Urothelium cell line (cell line): Measurements from ENCODE around the gene AANAT.

Experiments
- DNase-seq: peaks from one replicate; pipeline ENCODE4 v3.0.0; 2011; ENCODE audit warnings: low spot score, mixed read lengths
- FAIRE-seq: peaks from 2 replicates; lab custom pipeline; 2011; peaks lifted over from hg19 to GRCh38; lab: Jason Lieb, UNC

The AANAT gene

DNA sequence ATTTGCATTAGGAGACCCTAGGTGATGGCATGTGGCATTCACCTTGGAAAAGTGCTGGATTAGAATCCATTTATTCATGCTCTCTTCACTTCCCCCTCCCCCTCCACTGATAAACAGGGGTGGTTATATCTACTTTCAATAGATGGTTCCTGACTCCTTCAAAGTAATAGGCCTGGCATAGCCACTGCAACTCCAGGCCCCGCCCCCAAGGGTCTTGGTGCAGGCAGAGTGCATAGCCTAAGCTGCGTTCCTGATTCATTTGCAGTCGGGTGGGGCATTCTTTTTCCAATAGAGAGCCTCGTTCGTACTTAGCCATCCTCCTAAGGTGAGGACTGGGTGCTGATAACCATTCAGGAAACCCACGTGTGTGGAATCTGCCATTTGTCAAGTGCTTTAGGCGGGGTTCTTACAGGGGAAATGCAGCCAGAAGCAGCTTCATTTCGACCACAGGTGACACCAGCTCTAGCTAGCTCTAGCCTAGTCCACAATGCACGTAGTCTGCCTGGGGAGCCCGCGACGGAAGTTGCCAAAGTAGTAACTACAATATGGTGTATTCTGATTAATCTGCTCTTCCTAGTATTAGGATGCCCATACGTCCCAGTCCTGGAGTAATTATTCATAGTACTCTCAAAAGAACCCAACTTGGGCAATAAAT lies 25.6 kb upstream of the AANAT start:
- DNase-seq, result no peak
- no peak for FAIRE-seq

DNA sequence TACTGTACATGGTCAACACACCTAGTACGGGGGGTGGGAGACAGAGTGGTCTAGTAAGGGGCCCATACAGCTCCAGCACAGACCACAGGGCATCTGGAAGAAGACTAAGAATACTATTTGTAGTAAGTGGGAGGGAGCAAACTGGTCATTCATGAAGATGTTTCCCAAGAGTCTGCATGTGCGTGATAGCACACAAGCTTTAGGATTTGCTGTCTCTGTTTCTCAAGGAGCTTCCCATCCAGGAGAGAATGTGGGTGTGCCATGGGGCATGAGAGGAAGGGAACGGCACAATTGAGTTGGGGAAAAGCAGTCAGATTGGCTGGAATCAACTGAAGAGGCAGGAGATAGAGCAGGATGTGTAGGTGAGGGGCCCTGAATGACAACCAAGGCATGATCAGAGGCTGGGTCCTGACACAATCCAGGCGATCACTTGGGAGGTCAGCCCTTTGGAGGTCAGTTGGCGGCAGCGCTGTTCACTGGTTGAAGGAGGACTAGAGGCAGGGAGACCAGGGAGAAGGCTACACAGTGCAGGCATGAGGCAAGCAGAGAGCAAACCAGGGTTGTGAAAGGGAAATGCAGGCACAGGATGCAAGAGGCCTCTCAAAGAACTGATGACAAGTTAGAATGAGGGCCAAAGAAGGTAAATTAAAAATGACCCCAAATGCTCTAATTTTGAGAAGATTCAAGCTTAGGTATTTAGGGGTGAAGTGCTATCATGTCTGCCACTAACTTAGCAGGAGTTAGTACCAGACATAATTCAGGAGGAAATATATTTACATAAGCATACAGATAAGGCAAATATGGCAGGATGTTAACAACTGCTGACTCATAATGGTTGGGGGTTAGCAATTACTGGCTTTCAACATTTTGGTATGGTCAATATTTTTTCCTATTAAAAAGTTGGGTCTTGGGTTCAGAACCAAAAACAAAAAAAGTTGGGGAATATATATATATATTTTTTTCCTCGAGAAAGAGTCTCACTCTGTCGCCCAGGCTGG lies 24.8 kb upstream of the AANAT start:
- no peak for FAIRE-seq
- DNase-seq, result no peak

DNA sequence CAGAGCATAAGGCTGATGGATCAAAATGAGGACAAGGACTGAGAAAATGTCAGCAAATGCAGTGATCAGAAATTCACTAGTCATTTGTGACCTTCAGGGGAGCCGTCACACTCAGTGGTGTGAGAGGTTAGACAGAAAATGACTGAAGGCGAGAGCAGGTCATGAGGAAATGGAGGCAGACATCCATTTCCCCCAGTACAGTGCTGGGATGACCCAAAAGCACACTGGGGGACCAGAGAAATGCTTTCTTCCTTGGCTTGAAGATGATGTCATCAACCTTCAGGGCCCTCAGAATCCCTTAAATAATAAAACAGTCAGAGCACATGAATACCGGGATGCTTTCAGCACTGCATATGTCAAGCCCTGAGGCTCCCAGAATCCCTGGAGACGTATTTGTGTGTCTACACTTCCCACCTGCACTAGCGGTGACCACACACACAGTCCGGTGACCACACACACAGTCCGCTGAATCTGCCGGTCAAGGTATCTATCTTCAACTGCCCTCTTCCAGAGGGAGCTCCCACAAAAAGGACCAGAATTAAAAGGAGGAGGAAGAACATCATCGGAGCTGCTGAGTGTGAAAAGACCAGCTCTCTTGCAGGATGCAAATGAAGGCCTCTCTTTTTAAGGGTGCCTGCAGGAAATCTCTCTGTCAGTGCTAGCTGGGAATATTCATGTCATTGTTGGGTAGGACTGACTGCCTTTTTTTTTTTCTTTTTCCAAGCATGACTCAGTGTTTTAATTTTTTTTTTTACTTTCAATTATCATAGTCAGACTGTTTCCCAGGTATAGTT lies 22.7 kb upstream of the AANAT start:
- no peak for FAIRE-seq
- DNase-seq, result no peak

DNA sequence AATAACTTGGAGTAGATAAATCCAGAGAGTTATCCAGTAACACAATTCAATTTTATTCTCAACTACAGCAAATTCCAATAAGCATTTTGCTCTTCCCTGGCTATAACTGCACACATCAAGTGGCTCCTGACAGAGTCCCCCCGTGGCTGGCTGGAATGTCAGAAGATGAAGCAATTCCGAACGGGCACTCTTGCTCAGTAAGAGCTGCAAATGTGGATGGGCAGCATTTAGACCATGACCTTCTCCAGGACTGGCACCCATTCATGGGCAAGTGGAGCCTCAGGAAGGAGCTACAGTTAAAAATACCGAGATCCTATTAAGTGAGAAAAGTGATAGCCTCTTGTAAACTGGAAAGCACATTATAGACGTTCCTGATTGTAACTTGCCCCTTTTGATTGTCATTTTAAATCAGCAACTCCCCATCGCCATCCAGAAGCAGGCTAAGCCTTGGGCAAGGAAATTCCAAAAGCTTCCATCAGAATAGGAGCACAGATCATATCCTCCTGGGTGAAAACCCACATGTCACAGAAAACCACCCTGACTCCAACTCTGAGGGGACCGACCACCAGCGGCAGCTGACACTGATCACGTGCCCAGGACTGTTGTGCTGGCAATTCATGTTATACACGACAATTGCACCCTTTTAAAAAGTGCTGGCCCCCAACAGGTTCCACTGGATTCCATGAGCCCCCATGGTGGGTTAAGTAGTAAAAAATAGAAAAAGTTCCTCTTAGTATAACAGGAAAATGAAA lies 21.5 kb upstream of the AANAT start:
- FAIRE-seq, result no peak
- no peak for DNase-seq

DNA sequence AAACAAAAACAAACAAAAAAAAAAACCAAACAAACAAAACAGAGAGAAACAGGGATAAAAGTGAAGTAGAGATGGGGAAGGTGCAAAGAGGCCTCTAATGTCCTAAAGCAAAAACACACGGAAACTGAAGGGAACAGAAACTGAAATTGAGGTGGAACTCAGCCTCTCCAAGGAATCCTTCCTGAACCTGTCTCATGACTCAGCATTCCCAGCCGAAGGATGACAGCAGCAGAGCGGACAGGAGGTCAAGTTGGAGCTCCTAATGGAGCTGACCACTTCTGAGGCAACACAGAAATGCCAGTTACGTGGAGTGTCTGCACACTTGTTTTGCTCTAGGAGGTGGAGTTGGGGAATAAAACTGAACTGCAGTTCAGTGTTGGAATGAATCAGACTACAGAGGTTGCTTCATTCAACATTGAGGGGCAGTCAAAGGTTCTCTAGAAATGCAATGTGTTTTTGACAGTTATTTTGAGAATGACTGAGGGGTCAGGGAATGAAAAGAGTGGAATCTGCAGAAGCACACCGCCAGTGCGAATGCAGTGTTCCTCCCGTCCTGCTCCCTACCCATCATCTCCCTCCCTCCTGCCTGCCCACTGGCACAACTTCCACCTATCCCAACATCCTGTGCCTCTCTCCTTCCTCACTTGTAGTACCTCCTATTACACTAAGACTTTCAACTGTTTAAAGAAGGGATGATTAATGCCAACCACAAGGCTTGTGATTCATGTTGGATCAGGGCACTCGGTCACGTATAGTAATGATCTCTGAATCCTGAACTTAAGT lies 20.8 kb upstream of the AANAT start:
- FAIRE-seq (peak; percentile 95), DNase-seq (peak; percentile 90)

DNA sequence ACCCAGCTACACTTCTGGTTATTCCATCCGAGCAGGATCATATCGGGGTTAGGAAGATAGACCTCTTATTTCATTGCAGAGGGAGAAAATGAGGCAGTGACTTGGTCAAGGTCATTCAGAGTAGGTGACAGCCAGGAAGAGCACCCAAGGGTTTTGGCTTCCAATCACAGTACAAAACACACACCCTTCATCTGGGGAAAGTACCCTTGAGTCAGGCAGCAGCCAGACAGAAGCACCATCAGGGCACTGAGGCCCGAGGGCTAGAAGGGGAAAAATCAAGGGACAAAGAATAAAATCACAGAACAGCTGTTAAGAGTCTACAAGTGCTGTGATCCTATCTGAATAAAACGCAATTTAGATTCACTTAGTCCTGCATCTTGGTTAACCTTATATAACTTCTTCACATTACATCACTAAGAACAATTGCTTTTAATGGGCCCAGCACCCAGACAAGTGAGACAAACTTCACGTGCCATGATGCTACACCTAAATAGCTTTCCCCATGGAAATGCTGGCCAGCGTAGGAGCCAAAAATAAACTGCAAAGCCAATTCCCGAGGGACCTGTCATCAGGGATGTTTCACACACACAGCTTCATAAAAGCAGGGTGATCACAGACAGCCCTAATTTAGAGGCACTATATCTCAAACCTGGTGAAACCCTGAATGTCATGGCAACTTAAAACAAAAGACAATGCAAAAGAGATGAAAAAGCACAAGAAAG lies 19.3 kb upstream of the AANAT start:
- FAIRE-seq (no peak), DNase-seq (no peak)

DNA sequence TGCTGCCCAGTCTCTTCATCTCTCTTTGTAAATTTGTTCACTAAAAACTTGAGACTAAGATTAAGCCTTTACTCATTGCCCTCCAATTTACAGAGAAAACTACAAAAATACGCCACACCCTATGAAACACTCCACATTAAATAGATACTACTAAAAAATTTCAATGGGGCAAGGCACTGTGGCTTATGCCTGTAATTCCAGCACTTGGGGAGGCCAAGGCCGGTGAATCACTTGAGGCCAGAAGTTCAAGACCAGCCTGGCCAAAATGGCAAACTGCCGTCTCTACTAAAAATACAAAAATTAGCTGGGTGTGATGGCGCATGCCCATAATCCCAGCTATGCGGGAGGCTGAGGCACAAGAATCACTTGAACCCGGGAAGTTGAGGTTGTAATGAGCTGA lies 18.3 kb upstream of the AANAT start:
- FAIRE-seq (no peak), DNase-seq (no peak)

DNA sequence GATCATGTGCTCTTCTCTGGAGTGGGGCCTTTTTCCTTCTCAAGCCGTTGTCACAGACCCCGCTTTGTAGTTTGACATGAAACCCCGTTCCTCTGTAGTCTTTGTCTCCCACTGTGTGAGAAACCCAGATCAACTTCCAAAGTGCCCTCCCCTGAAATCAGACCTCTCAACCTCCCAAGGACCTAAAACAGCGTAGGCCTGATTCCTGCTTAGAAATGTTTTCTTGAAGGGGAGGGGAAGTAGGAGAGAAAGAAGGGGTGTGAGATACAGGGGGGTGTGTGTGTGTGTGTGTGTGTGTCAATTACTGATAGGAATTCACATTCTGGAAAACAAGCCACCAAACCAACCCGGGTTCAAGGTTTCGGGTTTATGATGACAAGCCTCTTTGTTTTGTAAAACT lies 15.9 kb upstream of the AANAT start:
- DNase-seq (no peak), FAIRE-seq (no peak)

DNA sequence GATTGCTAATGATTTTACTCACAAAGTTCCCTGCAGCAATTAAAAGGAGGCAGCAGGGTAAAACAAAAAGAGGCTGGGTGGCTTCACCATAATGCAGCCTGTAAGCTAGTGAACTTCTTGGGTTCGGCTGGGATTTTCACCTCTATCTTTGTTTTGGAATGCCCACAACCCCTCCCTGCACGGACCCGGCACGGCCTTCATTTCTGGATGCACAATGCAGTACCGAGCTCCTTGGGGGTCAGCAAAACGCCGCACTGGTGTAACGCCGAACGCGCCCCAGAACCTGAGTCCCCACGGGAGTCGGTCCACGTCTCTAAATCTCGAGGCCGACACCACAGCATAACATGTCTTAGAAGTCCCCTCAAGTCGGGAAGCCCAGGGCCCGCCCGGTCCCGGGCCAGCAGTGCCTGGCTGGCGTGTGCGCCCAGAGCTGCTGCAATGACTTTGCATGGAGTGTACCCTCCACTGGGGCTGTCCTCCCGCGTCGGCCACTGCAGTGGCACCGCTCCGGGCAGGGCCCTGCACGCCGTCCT lies 15.2 kb upstream of the AANAT start:
- FAIRE-seq (no peak), DNase-seq (no peak)

DNA sequence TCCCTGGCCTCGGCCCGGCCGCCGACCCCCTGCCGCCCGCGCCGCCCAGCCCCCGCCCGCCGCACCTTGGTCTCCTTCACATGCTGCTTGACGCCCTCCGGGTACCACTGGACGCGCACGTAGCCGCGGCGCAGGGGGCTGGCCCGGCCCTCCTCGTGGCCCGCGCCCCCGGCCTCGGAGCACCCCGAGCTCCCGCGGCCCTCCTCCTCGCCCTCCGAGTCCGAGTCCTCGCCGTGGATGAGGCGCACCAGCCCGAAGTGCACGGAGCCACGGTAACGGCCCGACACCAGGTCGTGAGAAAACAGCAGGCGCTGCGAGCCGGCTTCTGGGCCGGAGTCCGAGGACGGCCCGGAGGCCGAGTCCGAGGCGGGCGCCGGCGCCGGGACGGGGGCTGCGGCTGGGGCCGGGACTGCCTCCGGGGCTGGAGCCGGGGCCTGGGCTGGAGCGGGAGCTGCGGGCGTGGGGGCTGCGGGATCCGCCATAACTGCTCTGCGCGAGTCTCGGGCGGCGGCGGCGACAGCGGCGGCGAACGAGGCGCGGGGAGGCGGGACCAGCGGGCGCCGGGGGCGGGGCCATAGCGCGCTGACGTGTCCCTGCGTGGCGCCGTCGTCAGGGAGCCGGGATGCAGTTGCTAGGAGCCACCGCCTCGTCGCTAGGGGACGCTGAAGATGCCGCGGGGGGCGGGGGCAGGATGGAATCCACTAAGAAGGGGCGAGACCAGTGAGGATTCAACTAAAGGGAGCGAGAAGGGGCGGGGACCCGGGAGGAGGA lies 14.6 kb upstream of the AANAT start, which contains the start of gene UBE2O:
UBE2O (minus strand) TSS at position 493 of the 771 bp plus-strand sequence; CDS start at position 482, 11 bp downstream.
- FAIRE-seq, result peak; percentile 63
- peak; percentile 99 for DNase-seq

DNA sequence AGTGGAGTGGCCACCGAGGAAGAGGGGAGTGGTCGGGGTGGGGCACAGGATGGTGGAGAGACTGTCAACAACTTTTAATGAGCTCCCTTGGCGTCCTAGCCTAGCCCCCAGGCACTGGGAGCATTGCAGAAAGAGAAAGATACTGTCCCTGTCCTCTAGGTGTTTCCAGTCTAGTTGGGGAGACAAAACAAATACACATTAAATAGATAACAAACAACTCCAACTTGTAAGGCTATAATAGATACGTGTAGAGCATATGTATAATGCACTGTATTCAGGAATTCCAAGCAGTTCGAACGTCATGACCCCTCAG lies 14.0 kb upstream of the AANAT start:
- FAIRE-seq, result no peak
- no peak for DNase-seq

DNA sequence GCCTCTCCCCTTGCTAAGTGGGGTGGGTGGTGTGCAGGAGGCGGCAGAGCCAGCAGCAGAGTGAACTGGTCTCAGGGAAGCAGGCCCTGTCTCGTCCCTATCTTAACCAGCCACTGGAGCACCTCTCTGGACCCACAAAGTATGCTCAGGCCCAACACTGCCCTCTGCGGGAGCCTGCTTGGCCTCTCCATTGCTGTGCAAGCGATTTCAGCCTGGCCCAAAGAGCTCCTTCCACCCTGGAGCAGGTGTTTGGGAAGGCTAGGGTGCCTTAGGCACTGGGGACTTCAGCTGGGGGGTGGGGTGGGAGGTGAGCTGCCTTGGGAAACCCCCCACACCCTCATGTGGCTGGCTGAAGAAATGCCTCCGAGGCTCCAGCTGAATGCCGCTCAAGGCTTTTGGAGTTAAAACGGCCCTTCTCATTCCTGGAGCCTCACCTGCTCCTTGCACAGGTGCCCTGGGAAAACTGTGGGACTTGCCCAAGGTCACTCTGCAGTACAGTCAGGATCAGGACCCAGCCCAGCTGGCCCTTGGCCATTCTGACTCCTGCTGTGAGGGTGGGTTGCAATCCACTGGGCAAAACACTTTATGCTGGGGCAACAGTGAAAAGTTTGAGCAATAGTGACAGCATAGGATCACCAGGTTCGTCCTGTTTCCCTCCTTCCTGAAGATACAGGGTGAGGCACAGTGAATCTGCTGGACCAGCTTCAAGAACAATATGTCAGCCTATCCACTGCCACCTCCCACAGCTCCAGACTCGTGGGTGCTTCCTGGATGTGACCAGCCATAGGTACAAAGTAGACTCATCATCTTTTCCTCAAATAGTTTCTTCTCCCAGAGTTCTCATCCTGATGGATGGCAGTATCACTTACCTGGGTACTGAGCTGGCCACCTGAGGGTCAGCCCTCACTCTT lies 8.6 kb upstream of the AANAT start:
- peak; percentile 54 for DNase-seq
- peak; percentile 30 for FAIRE-seq

DNA sequence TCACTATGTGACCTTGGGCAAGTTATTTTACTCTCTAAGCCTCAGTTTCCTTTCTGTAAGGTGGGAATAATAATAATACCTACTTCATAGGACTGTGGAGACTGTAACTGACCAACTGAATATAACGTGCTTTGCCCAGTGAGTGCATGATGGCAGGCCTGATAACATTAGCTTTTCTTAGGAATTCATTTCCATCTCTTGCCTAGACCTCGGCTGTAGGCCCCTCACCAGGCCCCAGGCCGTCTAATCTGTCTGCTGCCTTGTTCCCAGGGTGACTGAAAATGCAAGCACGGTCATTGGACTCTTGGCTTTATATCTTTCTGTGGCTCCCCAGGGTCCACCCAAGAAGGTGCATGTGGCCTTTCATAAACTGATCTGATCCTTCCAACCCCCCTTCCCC lies 7.7 kb upstream of the AANAT start:
- no peak for FAIRE-seq
- DNase-seq, result no peak

DNA sequence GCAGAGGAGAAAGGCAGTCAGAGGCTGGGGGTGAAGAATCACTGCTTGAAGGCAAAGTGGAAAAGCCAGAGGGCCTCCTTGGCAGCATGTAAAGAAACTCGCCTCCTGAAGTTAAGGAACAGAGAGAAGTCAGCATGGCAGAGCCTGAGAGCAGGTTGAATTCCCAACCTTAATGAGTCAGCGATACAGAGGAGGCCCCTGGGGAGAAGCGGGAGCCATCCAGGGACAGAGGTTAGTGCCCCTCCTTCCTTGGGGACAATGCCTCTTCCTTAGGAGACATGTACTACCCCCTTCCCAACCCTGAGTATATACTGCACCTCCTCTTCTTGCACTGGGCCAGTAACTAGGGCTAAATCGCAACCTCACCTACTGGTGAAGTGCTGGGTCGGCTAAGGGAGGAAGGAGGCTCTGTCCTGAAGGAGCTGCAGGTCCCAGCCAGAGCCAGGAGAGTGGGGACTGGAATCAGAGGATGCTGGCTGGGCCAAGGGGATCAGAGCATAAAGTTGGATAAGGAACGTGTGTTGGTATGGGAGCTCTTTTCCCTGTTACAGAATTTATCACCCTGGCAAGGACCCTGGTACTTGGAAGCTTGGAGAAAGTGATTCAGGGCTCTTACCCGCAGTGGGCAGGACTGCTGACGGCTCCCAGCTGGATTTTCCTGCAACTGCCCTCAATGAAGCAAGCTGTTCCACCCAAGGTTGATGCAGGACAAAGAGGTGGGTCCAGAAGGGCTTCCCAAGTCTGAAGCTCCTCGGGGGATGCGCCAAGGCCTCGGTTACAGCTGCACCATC lies 5.4 kb upstream of the AANAT start:
- FAIRE-seq, result peak; percentile 5
- DNase-seq, result no peak

DNA sequence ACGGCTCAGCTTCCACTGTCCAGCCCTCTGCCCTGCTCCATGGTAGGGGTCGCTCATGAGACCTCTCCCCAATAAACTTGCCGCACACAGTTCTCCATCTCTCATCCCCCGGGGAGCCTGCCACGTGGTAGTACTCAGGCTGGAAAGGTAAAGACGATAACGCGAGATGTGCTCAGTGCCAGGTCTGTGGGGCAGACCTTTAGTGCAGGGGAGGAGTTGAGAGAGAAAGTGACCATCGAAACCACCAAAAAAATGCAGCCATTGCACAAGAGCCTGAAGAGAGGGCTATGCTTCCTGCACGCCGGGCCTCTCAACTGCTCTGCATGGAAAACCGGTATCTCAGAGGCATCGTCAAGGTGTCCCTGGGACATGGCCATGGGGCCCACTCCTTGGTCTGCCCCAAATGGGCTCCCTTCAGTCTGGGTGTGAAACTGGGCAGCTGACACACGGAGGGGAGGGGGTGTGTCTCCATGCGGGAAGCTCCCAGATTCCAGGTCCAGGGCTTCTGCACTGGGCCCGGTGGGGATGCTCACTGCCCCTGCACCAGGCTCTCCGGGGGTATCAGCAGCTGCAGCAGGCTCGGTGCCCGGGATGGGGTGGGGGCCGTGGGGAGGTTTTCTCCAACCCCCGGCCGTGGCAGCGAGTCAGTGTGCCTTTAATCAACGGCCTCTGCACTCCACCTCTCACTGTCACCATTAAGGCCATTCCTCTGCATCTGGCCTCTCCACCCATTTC lies 4.7 kb upstream of the AANAT start:
- FAIRE-seq, result no peak
- no peak for DNase-seq

DNA sequence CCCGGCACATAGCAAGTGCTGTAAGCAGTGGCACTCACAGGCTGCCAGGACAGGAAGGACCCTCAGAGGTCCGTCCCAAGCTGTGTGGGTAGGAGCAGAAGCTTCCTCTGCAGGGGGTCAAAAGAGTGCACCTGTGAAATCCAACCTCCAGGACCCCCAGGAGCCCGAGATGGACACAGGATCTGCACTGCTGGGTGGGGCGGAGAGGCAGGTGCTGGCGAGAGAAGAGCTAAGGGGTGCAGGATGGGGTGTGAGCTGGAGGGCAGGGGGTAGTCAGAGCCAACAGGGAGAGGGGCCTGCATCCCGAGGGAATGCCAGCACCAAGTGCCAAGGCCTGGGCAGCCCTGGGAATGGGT lies 650 bp upstream of the AANAT start:
- FAIRE-seq (no peak), DNase-seq (no peak)
